HG02884 (cell line): ENCODE results near the gene TRIML1.
"Not testable (repeated sequence)": the region's sequence is repeated elsewhere in the genome, so short reads cannot be mapped to it uniquely, and the experiment has no call there.

ENCODE experiments used
- ATAC-seq: cut with Tn5 transposase; IDR thresholded peaks from one replicate; pipeline ENCODE4 v1.9.1; 2021; ENCODE audit warnings: mild to moderate bottlenecking, moderate library complexity; ENCODE audit not compliant: unreplicated experiment

Gene TRIML1

GRCh38 chr4:188147776-188148175, 8.5 kb downstream of the TRIML1 start:
- ATAC-seq = no peak

DNA sequence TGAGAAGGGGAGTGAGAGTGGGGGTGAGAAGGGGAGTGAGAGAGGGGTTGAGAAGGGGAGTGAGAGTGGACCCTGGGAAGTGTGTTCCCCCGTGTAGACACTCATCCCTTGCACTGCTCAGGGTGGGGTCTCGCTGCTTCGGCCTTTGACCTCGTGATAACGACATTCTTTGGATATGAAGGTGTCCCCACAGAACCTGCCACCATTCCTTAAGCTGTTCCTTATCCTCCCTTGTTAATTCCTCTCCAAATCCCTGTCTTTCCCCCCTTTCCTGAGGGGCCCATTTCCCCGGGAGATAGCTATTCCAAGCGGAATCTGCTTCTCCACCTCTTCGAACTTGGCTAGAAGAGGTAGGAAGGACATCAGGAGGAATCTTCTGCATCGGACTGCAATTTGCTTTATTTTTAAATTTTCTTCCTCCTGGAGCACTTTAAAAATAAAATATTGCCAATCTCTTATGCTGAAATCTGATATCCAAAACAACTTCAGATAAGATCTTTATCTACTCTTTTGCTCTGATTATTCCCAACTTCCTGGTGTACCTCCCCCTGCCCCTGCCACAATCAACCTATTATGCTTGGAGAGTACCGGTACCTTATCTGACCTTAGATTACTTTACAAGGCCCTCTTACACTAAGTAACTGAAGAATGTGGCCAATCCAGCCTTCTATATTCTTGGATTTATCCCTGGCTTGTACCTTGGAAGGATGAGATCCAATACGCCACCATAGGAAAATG, 15.6 kb downstream of the TRIML1 start:
- ATAC-seq = no peak

- ATAC-seq = no peak
Observed at GRCh38 chr4:188158336-188158735, 19.1 kb downstream of the TRIML1 start.

- ATAC-seq = not testable (repeated sequence)
Observed at GRCh38 chr4:188159513-188160226, 20.4 kb downstream of the TRIML1 start.

DNA sequence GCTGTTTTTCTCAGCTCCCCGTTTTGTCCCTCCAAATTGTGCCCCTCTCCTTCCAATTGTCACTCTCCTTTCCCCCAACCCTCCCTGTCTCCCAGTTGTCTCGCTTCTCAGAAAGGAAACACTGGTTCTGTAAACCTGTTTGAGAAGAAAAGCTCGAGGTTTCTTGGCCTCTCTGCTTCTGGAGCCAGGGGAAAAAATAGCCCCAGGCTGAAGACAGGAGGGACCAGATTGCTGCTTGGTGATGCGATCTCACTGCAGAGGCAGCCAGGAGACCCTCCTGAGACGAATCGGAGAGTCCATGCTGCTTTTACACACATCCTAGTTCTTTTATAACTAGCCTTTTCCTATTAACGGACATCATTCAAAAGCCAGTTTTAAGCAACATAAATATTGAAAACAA, 21.2 kb downstream of the TRIML1 start:
- ATAC-seq = no peak

- no peak for ATAC-seq
Observed at GRCh38 chr4:188161167-188161566, 21.9 kb downstream of the TRIML1 start.

GRCh38 chr4:188162698-188163097, 23.5 kb downstream of the TRIML1 start:
- no peak for ATAC-seq

- no peak for ATAC-seq
Observed at GRCh38 chr4:188168726-188169373, 29.6 kb downstream of the TRIML1 start.

- no peak for ATAC-seq
Observed at GRCh38 chr4:188171551-188171950, 32.3 kb downstream of the TRIML1 start.

DNA sequence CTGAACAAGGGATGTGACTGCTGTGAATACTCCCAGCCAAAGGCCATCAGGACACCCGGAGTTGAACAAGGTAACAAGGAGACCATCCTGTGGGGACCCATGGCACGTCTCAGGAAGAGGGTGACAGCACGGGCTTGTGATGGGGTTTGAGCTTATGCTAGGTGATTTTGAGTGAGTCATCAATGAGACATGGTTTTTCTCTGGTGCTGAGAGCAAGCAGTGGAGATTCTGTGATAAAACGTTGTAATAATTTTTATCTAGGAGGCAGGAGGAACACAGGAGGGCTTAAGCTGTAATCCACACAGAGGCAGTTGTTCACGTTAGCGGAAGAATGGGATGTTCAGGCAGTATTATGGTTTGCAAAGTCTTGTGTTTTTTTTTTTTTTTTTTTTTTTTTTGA, 36.0 kb downstream of the TRIML1 start:
- no peak for ATAC-seq

GRCh38 chr4:188177997-188178675, 38.9 kb downstream of the TRIML1 start:
- ATAC-seq = no peak

DNA sequence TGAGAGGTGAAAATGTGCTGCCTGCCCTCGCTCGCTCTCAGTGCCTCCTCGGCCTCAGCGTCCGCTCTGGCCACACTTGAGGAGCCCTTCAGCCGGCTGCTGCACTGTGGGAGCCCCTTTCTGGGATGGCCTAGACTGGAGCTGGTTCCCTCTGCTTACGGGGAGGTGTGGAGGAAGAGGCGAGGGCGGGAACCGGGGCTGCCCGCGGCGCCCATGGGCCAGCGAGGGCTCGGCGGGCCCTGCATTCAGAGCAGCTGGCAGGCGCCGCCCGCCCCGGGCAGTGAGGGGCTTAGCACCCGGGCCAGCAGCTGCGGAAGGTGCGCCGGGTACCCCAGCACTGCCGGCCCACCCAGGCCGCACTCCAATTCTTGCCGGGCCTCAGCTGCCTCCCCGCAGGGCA, 39.6 kb downstream of the TRIML1 start:
- no peak for ATAC-seq

- no peak for ATAC-seq
Observed at GRCh38 chr4:188187106-188187505, 47.9 kb downstream of the TRIML1 start.

GRCh38 chr4:188190461-188190860, 51.2 kb downstream of the TRIML1 start:
- no peak for ATAC-seq

- ATAC-seq = no peak
Observed at GRCh38 chr4:188194421-188194820, 55.2 kb downstream of the TRIML1 start.

- no peak for ATAC-seq
Observed at GRCh38 chr4:188195389-188195985, 56.2 kb downstream of the TRIML1 start.

DNA sequence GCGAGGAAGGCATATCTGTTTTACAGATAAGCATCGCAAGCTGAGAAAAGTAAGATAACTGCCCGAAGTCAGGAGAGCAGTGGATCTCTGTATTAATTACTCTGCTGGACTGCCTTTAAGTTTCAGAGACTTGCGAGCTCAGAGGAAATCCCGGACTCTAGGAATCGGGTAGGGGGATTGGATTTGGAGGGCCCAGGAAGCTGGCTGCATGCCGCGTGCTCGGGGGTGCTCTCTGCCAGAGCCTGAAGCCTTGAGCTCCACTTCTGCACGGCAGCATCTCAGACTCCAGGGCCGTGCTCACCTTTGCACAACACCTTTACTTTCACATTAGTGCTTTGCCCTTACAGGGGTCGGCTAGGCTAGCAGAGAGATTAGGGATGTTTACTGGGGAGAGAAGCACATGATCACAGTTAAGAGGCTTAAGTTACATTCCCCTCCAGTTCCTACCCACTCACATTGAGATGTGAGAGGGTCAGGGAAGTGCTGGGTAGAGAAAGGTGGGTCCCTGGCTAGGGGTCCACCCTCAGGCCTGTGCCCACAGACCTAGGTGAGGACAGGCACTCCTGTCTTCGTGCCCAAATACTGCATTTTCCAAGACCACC, 57.0 kb downstream of the TRIML1 start:
- ATAC-seq = no peak
